K562 (cell line): ENCODE measurements around the gene PIK3CB. TPM values are rescaled to one million over a fixed set of nuclear protein-coding genes. Genes with fewer than 3 reads are reported as not detected.

Source experiments
- BMI1 ChIP-seq: fragments of 150-350 bp; IDR thresholded peaks from 2 replicates; pipeline ENCODE4 v1.6.1; 2014; ENCODE audit warnings: low read length
- FOSL1 ChIP-seq: fragments of 200-800 bp; sonication (Bioruptor generic); conservative IDR thresholded peaks from 2 replicates; pipeline ENCODE4 v1.6.1; 2016; ENCODE audit warnings: missing genetic modification characterization, missing compliant biosample characterization
- HOXB6 ChIP-seq: fragments of 250-450 bp; sonication (Bioruptor Pico); IDR thresholded peaks from 2 replicates; pipeline ENCODE4 v1.5.1; 2022; ENCODE audit warnings: mild to moderate bottlenecking, borderline replicate concordance
- ILK ChIP-seq: fragments of 450-650 bp; IDR thresholded peaks from 2 replicates; pipeline ENCODE4 v1.6.1; 2016; ENCODE audit warnings: missing genetic modification characterization, low read depth, mild to moderate bottlenecking, missing compliant biosample characterization, moderate library complexity, borderline replicate concordance
- MCM3 ChIP-seq: fragments of 450-650 bp; IDR thresholded peaks from 2 replicates; pipeline ENCODE4 v1.6.1; 2016
- MIER1 ChIP-seq: fragments of 450-650 bp; IDR thresholded peaks from 2 replicates; pipeline ENCODE4 v1.6.1; 2016; ENCODE audit warnings: antibody characterized with exemption, mild to moderate bottlenecking, low read depth
- MYNN ChIP-seq, 2 experiments: sonication (generic); formaldehyde crosslinking in 1 of 2; IDR thresholded peaks; 2 replicates each; pipeline versions ENCODE4 v1.5.0 to v1.6.1; 2016 to 2020; ENCODE audit warnings: antibody characterized with exemption in 1 of 2, missing genetic modification reagents in 1 of 2
- NR2C2 ChIP-seq, 2 experiments: fragments of 200-800 bp in 1 of 2; sonication (Bioruptor generic) in 1 of 2; sonication (generic) in 1 of 2; formaldehyde crosslinking in 1 of 2; IDR thresholded peaks; 2 replicates each; pipeline versions ENCODE4 v1.6.1 to v1.8.0; 2016 to 2022; ENCODE audit warnings: mild to moderate bottlenecking in 1 of 2, missing compliant biosample characterization in 1 of 2, missing genetic modification characterization in 1 of 2, missing genetic modification reagents in 1 of 2
- NR4A1 ChIP-seq, 2 experiments: fragments of 250-450 bp in 1 of 2; fragments of 450-650 bp in 1 of 2; sonication (Bioruptor Pico) in 1 of 2; IDR thresholded peaks; 2 replicates each; pipeline versions ENCODE4 v1.4.0 to v1.6.1; 2016 to 2020; ENCODE audit warnings: mild to moderate bottlenecking in 2 of 2, missing compliant biosample characterization in 1 of 2, missing genetic modification characterization in 1 of 2, moderate library complexity in 1 of 2
- RBM17 ChIP-seq: fragments of 200-400 bp; formaldehyde crosslinking; IDR thresholded peaks from 2 replicates; pipeline ENCODE4 v1.6.1; 2017; ENCODE audit warnings: low read depth, mild to moderate bottlenecking, low read length, borderline replicate concordance
- SMC3 ChIP-seq: conservative IDR thresholded peaks from 2 replicates; pipeline ENCODE4 v1.6.1; 2011; ENCODE audit warnings: low read depth, low read length, improper control_type of control experiment; ENCODE audit not compliant: insufficient read depth
- TCFL5 ChIP-seq: fragments of 250-450 bp; sonication (Bioruptor Pico); conservative IDR thresholded peaks from 2 replicates; pipeline ENCODE4 v1.6.1; 2021; ENCODE audit warnings: mild to moderate bottlenecking, moderate library complexity, matching md5 sums
- ZKSCAN1 ChIP-seq: fragments of 150-350 bp; IDR thresholded peaks from 2 replicates; pipeline ENCODE4 v1.6.1; 2016; ENCODE audit warnings: low read depth, low read length
- ZNF347 ChIP-seq: fragments of 450-650 bp; formaldehyde crosslinking; IDR thresholded peaks from 2 replicates; pipeline ENCODE4 v1.4.0; 2020; ENCODE audit warnings: low read depth, mild to moderate bottlenecking, moderate library complexity
- ZNF695 ChIP-seq: fragments of 450-650 bp; formaldehyde crosslinking; IDR thresholded peaks from 2 replicates; pipeline ENCODE4 v1.4.0; 2020; ENCODE audit warnings: mild to moderate bottlenecking, moderate library complexity
- ZNF778 ChIP-seq: fragments of 450-650 bp; formaldehyde crosslinking; IDR thresholded peaks from 2 replicates; pipeline ENCODE4 v1.4.0; 2020; ENCODE audit warnings: mild to moderate bottlenecking, moderate library complexity
- polyA plus RNA-seq, 8 experiments: library from polyadenylated mRNA; depleted of rRNA in 4 of 8; stranded (reverse) in 5 of 8; unstranded in 3 of 8; fragments of >200 nt; fragmentation: Nextera tagmentation in 2 of 8; fragmentation: Illumina TruSeq in 1 of 8; extraction: Ambion mirVana in 2 of 8; extraction: Trizol in 1 of 8; gene quantifications; 2 replicates each; pipeline versions ENCODE4 v1.2.1 to v1.2.3, GENCODE V29; 2011 to 2014; ENCODE audit warnings: inconsistent platforms in 1 of 8, missing spikeins in 1 of 8
- total RNA-seq, 7 experiments: library from RNA; depleted of rRNA in 6 of 7; stranded (reverse); fragments of >200 nt in 6 of 7; fragmentation: Illumina TruSeq in 2 of 7; extraction: Trizol in 2 of 7; gene quantifications; 2 replicates each; pipeline versions ENCODE4 v1.2.1 to v1.2.3, GENCODE V29; 2011 to 2021; ENCODE audit warnings: low replicate concordance in 1 of 7
- TF ChIP-seq, protein P1 (sequence below): sonication (generic); formaldehyde crosslinking; IDR thresholded peaks from 2 replicates; pipeline ENCODE4 v1.4.0; 2020; ENCODE audit warnings: mild to moderate bottlenecking, missing genetic modification reagents
- TF ChIP-seq, protein P2 (sequence below): fragments of 250-450 bp; sonication (Bioruptor Pico); IDR thresholded peaks from 2 replicates; pipeline ENCODE4 v1.8.0; 2022; ENCODE audit warnings: moderate library complexity, mild to moderate bottlenecking, inconsistent platforms
- TF ChIP-seq, protein P3 (sequence below): fragments of 250-450 bp; sonication (Bioruptor Pico); IDR thresholded peaks from 2 replicates; pipeline ENCODE4 v1.4.0; 2020; ENCODE audit warnings: borderline replicate concordance
- TF ChIP-seq, protein P4 (sequence below): fragments of 250-450 bp; sonication (Bioruptor Pico); IDR thresholded peaks from 2 replicates; pipeline ENCODE4 v1.8.0; 2022; ENCODE audit warnings: moderate library complexity, mild to moderate bottlenecking, inconsistent platforms

The PIK3CB gene
- total and polyA plus RNA-seq, 9 of the 15 experiments (the other 6 are each of a cell fraction or from before 2014, with no cell fraction given) = 15.3 to 62.6 (median 28.3) TPM

DNA sequence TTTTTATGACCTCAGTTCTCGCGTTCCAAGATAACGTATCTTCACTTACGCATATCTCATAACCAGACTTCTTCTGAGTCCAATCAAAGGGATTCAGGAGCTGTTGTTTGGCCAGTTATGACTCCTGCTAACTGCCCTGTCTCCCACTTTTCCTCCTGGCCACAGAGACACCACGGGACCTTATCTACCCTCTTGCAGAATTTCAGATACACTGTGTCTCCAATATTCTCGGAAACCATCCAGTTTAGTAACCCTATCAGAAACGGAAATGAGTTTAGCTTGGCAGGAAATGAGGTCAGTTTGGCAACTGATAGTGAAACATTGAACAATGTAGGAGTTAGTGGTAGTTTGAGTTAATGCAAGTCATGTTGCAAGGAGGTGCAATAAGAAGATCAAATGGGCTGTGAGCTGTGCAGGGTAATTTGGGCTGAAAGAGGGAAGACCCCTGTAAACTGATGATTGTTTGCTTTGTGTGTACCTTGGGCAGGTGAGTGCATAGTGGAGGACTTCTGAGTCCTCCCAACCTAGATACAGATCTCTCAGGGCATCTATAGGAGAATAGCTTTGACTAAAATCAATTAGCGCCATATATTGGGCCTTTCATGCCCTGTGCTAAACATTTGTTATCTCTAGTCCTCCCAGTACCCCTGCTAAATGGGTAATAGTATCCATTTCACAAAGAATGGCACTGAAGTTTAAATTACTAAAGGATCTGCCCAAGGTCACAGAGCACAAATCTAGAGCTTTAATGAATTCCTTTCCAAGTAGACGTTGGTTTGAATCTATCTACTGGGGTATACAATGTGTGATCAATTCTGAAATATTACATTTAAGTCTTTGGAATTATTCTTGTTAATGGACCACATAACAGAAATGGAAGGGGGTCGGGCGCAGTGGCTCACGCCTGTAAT, 41.3 kb upstream of the PIK3CB start (continued):
- TF ChIP-seq, protein P1, sequence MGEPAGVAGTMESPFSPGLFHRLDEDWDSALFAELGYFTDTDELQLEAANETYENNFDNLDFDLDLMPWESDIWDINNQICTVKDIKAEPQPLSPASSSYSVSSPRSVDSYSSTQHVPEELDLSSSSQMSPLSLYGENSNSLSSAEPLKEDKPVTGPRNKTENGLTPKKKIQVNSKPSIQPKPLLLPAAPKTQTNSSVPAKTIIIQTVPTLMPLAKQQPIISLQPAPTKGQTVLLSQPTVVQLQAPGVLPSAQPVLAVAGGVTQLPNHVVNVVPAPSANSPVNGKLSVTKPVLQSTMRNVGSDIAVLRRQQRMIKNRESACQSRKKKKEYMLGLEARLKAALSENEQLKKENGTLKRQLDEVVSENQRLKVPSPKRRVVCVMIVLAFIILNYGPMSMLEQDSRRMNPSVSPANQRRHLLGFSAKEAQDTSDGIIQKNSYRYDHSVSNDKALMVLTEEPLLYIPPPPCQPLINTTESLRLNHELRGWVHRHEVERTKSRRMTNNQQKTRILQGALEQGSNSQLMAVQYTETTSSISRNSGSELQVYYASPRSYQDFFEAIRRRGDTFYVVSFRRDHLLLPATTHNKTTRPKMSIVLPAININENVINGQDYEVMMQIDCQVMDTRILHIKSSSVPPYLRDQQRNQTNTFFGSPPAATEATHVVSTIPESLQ (CRISPR knock-in tag) = no peak
- TF ChIP-seq ZNF778 = no peak
- peak; percentile 93 for TF ChIP-seq FOSL1 (tag)
- TF ChIP-seq MIER1 = no peak
- TF ChIP-seq ZKSCAN1 = no peak; the same call in 1 of the 2 replicates
- TF ChIP-seq TCFL5 (CRISPR knock-in tag) = no peak
- TF ChIP-seq, protein P2, sequence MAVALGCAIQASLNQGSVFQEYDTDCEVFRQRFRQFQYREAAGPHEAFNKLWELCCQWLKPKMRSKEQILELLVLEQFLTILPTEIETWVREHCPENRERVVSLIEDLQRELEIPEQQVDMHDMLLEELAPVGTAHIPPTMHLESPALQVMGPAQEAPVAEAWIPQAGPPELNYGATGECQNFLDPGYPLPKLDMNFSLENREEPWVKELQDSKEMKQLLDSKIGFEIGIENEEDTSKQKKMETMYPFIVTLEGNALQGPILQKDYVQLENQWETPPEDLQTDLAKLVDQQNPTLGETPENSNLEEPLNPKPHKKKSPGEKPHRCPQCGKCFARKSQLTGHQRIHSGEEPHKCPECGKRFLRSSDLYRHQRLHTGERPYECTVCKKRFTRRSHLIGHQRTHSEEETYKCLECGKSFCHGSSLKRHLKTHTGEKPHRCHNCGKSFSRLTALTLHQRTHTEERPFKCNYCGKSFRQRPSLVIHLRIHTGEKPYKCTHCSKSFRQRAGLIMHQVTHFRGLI (CRISPR knock-in tag) = no peak
- no peak for TF ChIP-seq SMC3
- TF ChIP-seq BMI1 = no peak
- peak; percentile 77; the same call in 1 of the 2 replicates for TF ChIP-seq MYNN (IDR thresholded peaks at IDR 0.05)
- TF ChIP-seq MYNN (CRISPR knock-in tag; IDR thresholded peaks at IDR 0.05) = no peak
- no peak for TF ChIP-seq RBM17
- TF ChIP-seq, protein P3, sequence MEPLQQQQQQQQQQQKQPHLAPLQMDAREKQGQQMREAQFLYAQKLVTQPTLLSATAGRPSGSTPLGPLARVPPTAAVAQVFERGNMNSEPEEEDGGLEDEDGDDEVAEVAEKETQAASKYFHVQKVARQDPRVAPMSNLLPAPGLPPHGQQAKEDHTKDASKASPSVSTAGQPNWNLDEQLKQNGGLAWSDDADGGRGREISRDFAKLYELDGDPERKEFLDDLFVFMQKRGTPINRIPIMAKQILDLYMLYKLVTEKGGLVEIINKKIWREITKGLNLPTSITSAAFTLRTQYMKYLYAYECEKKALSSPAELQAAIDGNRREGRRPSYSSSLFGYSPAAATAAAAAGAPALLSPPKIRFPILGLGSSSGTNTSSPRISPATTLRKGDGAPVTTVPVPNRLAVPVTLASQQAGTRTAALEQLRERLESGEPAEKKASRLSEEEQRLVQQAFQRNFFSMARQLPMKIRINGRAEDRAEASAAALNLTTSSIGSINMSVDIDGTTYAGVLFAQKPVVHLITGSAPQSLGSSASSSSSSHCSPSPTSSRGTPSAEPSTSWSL (CRISPR knock-in tag) = no peak
- TF ChIP-seq, protein P4, sequence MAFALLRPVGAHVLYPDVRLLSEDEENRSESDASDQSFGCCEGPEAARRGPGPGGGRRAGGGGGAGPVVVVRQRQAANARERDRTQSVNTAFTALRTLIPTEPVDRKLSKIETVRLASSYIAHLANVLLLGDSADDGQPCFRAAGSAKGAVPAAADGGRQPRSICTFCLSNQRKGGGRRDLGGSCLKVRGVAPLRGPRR (CRISPR knock-in tag) = 0 out of 2 replicates have a peak, but pooled peaks have one; percentile 34
- TF ChIP-seq ILK (tag) = no peak
- no peak for TF ChIP-seq ZNF695 (CRISPR knock-in tag)
- no peak for TF ChIP-seq NR2C2 (CRISPR knock-in tag; IDR thresholded peaks at IDR 0.05)
- peak; percentile 41 for TF ChIP-seq NR2C2 (tag; IDR thresholded peaks at IDR 0.05)
- TF ChIP-seq MCM3 = no peak
- no peak for TF ChIP-seq HOXB6 (CRISPR knock-in tag)
- TF ChIP-seq NR4A1 (CRISPR knock-in tag; IDR thresholded peaks at IDR 0.05) = no peak
- peak; percentile 51 for TF ChIP-seq NR4A1 (tag; IDR thresholded peaks at IDR 0.05)
- TF ChIP-seq ZNF347 = no peak
